ENCODE data around the gene NPM1.

Gene NPM1

DNA sequence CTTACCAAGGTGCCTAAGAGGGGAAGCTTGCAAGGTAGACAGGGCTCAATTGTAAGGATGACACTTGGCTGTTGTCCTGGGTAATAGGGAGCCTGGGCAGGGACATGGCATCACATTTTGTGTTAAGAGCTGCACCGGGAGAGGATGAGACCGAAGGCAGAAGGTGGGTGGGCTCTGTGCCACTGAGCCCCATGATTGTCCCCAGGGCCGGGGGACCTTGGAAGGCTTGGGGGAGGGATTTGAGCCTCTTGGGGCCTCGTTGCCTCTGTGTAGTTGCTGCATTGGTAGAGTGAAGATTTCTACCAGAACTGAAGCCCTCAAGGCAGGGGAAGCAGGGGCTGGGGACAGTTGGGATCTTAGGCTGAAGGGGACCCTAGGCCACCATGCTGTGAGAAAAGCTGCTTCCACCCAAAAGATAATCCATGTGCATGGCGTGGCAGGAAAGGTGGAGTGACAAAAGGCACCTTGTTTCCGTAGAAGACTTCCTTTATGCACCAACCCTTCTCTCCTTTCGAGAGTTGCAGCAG is 43.7 kb downstream of the NPM1 start:
- no peak for DNase-seq (ENCODE audit: low read depth in 2 of 2)
- H3K4me3 ChIP-seq (replicated peaks in 1 of 2; ENCODE audit: low read depth in 2 of 2, low read length in 2 of 2) = no peak overlapping the region
- TF ChIP-seq, protein P1, sequence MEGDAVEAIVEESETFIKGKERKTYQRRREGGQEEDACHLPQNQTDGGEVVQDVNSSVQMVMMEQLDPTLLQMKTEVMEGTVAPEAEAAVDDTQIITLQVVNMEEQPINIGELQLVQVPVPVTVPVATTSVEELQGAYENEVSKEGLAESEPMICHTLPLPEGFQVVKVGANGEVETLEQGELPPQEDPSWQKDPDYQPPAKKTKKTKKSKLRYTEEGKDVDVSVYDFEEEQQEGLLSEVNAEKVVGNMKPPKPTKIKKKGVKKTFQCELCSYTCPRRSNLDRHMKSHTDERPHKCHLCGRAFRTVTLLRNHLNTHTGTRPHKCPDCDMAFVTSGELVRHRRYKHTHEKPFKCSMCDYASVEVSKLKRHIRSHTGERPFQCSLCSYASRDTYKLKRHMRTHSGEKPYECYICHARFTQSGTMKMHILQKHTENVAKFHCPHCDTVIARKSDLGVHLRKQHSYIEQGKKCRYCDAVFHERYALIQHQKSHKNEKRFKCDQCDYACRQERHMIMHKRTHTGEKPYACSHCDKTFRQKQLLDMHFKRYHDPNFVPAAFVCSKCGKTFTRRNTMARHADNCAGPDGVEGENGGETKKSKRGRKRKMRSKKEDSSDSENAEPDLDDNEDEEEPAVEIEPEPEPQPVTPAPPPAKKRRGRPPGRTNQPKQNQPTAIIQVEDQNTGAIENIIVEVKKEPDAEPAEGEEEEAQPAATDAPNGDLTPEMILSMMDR (IDR thresholded peaks at IDR 0.05; ENCODE audit: low read depth, low read length) = no peak

DNA sequence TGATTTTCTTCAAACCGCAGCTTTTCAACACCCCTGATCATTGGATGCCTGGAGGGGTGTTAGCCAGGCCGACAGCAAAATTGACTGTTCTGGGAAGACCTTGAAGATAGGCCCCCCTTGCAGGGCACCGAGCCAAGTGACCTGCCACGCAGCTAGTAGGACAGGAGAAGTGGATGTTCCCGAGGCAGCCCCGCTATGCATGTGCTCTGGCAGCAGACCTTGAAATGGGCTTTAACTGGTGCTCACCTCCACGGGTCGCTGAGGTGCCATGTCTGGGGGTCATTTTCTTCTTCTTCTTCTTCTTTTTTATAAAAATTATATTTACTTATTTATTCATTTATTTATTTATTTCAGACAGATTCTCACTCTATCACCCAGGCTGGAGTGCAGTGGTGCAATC is 44.4 kb downstream of the NPM1 start:
- TF ChIP-seq, protein P1 (IDR thresholded peaks at IDR 0.05; ENCODE audit: low read depth, low read length) = no peak
- no peak for DNase-seq (ENCODE audit: low read depth in 2 of 2)
- H3K4me3 ChIP-seq (replicated peaks in 1 of 2; ENCODE audit: low read depth in 2 of 2, low read length in 2 of 2) = no peak overlapping the region

DNA sequence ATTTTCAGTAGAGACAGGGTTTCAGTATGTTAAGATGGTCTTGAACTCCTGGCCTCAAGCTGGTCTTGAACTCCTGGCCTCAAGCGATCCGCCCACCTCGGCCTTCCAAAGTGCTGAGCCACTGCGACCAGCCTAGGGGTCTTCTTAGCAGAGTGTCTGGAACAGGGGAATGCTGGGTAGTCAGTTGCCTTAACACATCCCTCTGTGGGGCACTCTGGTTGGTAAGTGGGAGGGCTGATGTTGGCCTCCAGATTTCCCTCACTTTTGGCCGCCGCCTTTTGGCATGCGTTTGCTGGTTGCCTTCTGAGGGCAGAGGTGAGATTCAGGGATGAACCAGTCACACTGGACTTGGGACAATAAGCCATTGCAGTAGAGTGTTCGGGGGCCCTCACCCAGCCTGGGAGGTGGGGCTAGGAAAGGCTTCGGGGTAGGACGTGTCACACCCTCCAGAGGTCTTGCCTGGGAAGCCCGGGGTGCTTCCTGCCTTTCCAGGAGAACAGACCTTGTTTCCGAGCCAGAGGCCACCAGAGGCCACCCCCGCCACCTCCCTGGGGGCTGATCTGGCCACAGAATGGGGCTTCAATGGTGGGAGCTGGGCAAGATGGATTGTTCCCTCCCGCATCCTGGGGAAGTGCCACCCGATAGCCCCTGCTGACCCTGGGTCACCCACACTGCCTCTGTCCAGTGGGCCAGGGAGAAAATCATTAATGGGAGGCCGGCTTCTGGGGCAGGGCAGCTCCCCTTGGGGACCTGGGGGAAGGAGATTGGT is 45.1 kb downstream of the NPM1 start:
- DNase-seq (ENCODE audit: low read depth in 2 of 2) = no peak
- no peak overlapping the region for H3K4me3 ChIP-seq (replicated peaks in 1 of 2; ENCODE audit: low read depth in 2 of 2, low read length in 2 of 2)
- TF ChIP-seq, protein P1 (IDR thresholded peaks at IDR 0.05; ENCODE audit: low read depth, low read length) = no peak

DNA sequence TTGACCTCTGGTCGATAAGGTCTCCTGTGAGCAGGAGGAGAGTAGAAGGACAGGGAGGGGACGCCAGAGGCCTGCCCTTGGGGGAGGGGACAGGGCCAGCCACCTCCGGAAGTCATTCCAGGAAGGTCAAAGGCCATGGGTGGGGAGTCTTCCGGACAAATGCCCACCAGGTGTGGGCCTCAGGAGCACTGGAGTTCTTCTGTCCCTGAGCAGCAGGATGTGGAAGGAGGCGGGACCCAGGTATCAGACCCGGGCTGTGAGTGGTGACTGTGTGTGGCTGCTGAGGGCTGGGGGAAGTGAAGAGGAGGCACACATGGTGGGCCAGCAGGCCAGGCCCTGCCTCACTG is 45.7 kb downstream of the NPM1 start:
- no peak overlapping the region for H3K4me3 ChIP-seq (replicated peaks in 1 of 2; ENCODE audit: low read depth in 2 of 2, low read length in 2 of 2)
- TF ChIP-seq, protein P1 (IDR thresholded peaks at IDR 0.05; ENCODE audit: low read depth, low read length) = no peak
- no peak for DNase-seq (ENCODE audit: low read depth in 2 of 2)

DNA sequence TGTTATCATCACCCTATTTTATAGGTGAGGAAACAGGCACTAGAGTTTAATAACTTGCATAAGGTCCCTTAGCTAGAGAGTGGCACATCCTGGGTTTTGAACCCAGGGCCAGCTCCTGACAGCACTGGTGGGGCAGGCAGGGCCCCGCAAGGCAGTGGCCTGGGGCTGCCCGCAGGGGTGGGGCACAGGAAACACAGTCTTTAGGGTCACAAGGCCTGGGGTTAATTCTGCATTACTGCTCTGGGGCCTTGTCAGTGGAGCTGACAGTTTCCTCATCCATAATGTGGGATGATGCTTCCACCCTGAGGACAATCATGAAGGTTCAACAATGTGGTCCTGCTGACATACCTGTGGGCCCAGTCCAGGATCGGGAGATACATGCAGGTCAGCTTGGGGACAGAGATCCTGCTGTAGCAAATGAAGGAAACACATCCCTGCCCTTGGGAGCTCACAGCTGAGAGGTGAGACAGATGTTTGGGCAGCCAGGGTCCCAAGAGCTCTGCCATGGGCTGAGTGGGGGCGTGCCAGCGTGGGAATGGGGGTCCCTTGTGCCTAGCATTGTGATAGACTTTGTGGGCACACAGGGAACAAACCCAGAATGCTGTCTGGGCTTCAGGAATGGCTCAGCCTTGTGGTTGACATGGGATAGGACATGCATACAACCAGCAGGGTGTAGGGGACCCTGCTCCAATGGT is 46.5 kb downstream of the NPM1 start:
- DNase-seq (ENCODE audit: low read depth in 2 of 2) = no peak
- H3K4me3 ChIP-seq (replicated peaks in 1 of 2; ENCODE audit: low read depth in 2 of 2, low read length in 2 of 2) = no peak overlapping the region
- TF ChIP-seq, protein P1 (IDR thresholded peaks at IDR 0.05; ENCODE audit: low read depth, low read length) = no peak

DNA sequence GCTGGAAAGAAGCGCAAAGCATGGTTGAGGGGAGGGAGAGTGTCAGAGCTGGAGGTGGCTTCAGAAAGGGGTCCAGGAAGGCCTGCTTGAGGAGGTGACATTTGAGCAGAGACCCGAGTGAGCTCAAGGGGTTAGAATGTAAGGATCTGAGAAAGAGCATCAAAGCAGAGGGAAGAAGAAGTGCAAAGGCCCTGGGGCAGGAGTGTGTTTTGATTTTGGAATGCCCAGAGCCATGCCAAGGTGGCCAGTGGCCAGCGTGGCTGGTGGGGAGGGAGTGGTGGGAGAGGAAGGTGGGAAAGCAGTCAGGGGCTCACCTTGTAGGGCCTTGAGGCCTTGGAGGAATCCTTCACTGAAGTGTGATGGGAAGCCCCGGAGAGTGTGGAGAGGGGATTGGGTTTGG is 47.2 kb downstream of the NPM1 start:
- no peak overlapping the region for H3K4me3 ChIP-seq (replicated peaks in 1 of 2; ENCODE audit: low read depth in 2 of 2, low read length in 2 of 2)
- TF ChIP-seq, protein P1 (IDR thresholded peaks at IDR 0.05; ENCODE audit: low read depth, low read length) = no peak
- DNase-seq (ENCODE audit: low read depth in 2 of 2) = no peak

Measured in cardiac fibroblast (primary cell).